Prostate gland (tissue), 2 donors: ENCODE data around the gene PLAC9.

ENCODE experiments used
- CTCF ChIP-seq, 4 experiments: fragments of 200-600 bp in 2 of 4; fragments of 450-650 bp in 2 of 4; sonication (generic) in 2 of 4; IDR thresholded peaks; 1 replicate in 3 of 4; 2 replicates in 1 of 4; pipeline ENCODE4 v1.5.1; 2016 to 2019; ENCODE audit warnings: antibody characterized with exemption in 4 of 4, mild to moderate bottlenecking in 2 of 4, moderate library complexity in 2 of 4
- POLR2A ChIP-seq: fragments of 450-650 bp; IDR thresholded peaks from one replicate; pipeline ENCODE4 v1.6.1; 2016; ENCODE audit warnings: antibody characterized with exemption, mild to moderate bottlenecking

- TF ChIP-seq CTCF (IDR thresholded peaks at IDR 0.05) (no peak), POLR2A (no peak)
Observed at GRCh38 chr10:80155696-80156215, 23.2 kb downstream of the PLAC9 start.
